SK-N-SH treated with all-trans-retinoic acid at 6 μM for 48 hours (cell line): ENCODE measurements around the gene SGTB.

Experiments used
- ATAC-seq: fragments of 200-7000 bp; cut with Tn5 transposase; 3 replicates; pipeline ENCODE4 v1.9.1; 2020; ENCODE audit warnings: mild to moderate bottlenecking, moderate library complexity
- ARNTL ChIP-seq: fragments of 450-650 bp; formaldehyde crosslinking; IDR thresholded peaks from 2 replicates; pipeline ENCODE4 v1.5.0; 2020; ENCODE audit warnings: low read depth, mild to moderate bottlenecking, moderate library complexity, borderline replicate concordance
- CREB5 ChIP-seq: fragments of 250-450 bp; sonication (Bioruptor Pico); IDR thresholded peaks from 2 replicates; pipeline ENCODE4 v1.5.1; 2020; ENCODE audit warnings: low read depth, mild to moderate bottlenecking, moderate library complexity
- CSRNP3 ChIP-seq: fragments of 250-450 bp; sonication (Bioruptor Pico); IDR thresholded peaks from 2 replicates; pipeline ENCODE4 v1.5.1; 2021; ENCODE audit warnings: mild to moderate bottlenecking, moderate library complexity
- ESRRG ChIP-seq: fragments of 250-450 bp; sonication (Bioruptor Pico); IDR thresholded peaks from 2 replicates; pipeline ENCODE4 v1.6.1; 2021; ENCODE audit warnings: mild to moderate bottlenecking
- GLIS3 ChIP-seq: fragments of 250-450 bp; sonication (Bioruptor Pico); IDR thresholded peaks from 2 replicates; pipeline ENCODE4 v1.5.0; 2020; ENCODE audit warnings: mild to moderate bottlenecking, moderate library complexity
- ISL1 ChIP-seq: fragments of 250-450 bp; sonication (Bioruptor Pico); IDR thresholded peaks from 2 replicates; pipeline ENCODE4 v2.1.2; 2022; ENCODE audit warnings: mild to moderate bottlenecking, moderate library complexity
- POU6F1 ChIP-seq: fragments of 250-450 bp; sonication (Bioruptor Pico); IDR thresholded peaks from 2 replicates; pipeline ENCODE4 v1.8.0; 2021; ENCODE audit warnings: low read depth, mild to moderate bottlenecking, moderate library complexity, borderline replicate concordance
- PPARA ChIP-seq: fragments of 250-450 bp; sonication (Bioruptor Pico); IDR thresholded peaks from 2 replicates; pipeline ENCODE4 v1.5.0; 2020; ENCODE audit warnings: mild to moderate bottlenecking, borderline replicate concordance
- RARB ChIP-seq: fragments of 250-450 bp; sonication (Bioruptor Pico); IDR thresholded peaks from 2 replicates; pipeline ENCODE4 v1.8.0; 2021; ENCODE audit warnings: mild to moderate bottlenecking, moderate library complexity
- SNAI2 ChIP-seq: fragments of 250-450 bp; sonication (Bioruptor Pico); IDR thresholded peaks from 2 replicates; pipeline ENCODE4 v1.5.0; 2020; ENCODE audit warnings: mild to moderate bottlenecking, moderate library complexity
- TCF4 ChIP-seq: fragments of 250-450 bp; sonication (Bioruptor Pico); IDR thresholded peaks from 2 replicates; pipeline ENCODE4 v1.8.0; 2021; ENCODE audit warnings: mild to moderate bottlenecking, moderate library complexity, borderline replicate concordance
- TOX ChIP-seq: fragments of 250-450 bp; sonication (Bioruptor Pico); IDR thresholded peaks from 2 replicates; pipeline ENCODE4 v1.8.0; 2021; ENCODE audit warnings: mild to moderate bottlenecking, moderate library complexity, borderline replicate concordance
- TSHZ2 ChIP-seq: fragments of 250-450 bp; sonication (Bioruptor Pico); IDR thresholded peaks from 2 replicates; pipeline ENCODE4 v1.5.0; 2020; ENCODE audit warnings: mild to moderate bottlenecking, moderate library complexity
- ZC3H10 ChIP-seq: fragments of 250-450 bp; sonication (Bioruptor Pico); IDR thresholded peaks from 2 replicates; pipeline ENCODE4 v1.5.1; 2021; ENCODE audit warnings: mild to moderate bottlenecking, moderate library complexity
- ZFP3 ChIP-seq: fragments of 250-450 bp; sonication (Bioruptor Pico); IDR thresholded peaks from 2 replicates; pipeline ENCODE4 v1.5.0; 2020; ENCODE audit warnings: mild to moderate bottlenecking, moderate library complexity
- ZFP30 ChIP-seq: fragments of 450-650 bp; formaldehyde crosslinking; IDR thresholded peaks from 2 replicates; pipeline ENCODE4 v1.5.0; 2022; ENCODE audit warnings: mild to moderate bottlenecking, moderate library complexity
- ZNF70 ChIP-seq: fragments of 450-650 bp; formaldehyde crosslinking; IDR thresholded peaks from 2 replicates; pipeline ENCODE4 v1.5.0; 2020; ENCODE audit warnings: mild to moderate bottlenecking, moderate library complexity
- ZNF8 ChIP-seq: fragments of 450-650 bp; formaldehyde crosslinking; IDR thresholded peaks from 2 replicates; pipeline ENCODE4 v1.5.0; 2020; ENCODE audit warnings: mild to moderate bottlenecking, moderate library complexity

SGTB gene

GRCh38 chr5:65737842-65738241 lies 15.9 kb upstream of the SGTB start:
- no peak for ATAC-seq

GRCh38 chr5:65736011-65736410 lies 14.1 kb upstream of the SGTB start:
- ATAC-seq: no peak
- TF ChIP-seq PPARA (CRISPR knock-in tag) (no peak), ZC3H10 (CRISPR knock-in tag) (no peak), GLIS3 (CRISPR knock-in tag) (no peak), CSRNP3 (CRISPR knock-in tag) (no peak), ZNF8 (CRISPR knock-in tag) (no peak), ZNF70 (CRISPR knock-in tag) (no peak), ZFP30 (CRISPR knock-in tag) (no peak), TOX (CRISPR knock-in tag) (no peak), ZFP3 (no peak), SNAI2 (CRISPR knock-in tag) (no peak), CREB5 (CRISPR knock-in tag) (no peak), RARB (CRISPR knock-in tag) (no peak), TCF4 (no peak), TSHZ2 (CRISPR knock-in tag) (no peak), ISL1 (no peak), ARNTL (CRISPR knock-in tag) (no peak), POU6F1 (no peak), ESRRG (no peak)

More at GRCh38 chr5:65737842-65738241, 15.9 kb upstream of the SGTB start:
- TF ChIP-seq GLIS3 (CRISPR knock-in tag): no peak
- no peak for TF ChIP-seq TOX (CRISPR knock-in tag)
- TF ChIP-seq CSRNP3 (CRISPR knock-in tag): no peak
- TF ChIP-seq POU6F1: no peak
- no peak for TF ChIP-seq CREB5 (CRISPR knock-in tag)
- TF ChIP-seq ESRRG: no peak
- no peak for TF ChIP-seq TCF4
- TF ChIP-seq ZNF8 (CRISPR knock-in tag): no peak
- no peak for TF ChIP-seq SNAI2 (CRISPR knock-in tag)
